GM21526 (cell line): Measurements from ENCODE around the gene FSTL4.

Source experiments
- ATAC-seq: cut with Tn5 transposase; IDR thresholded peaks from one replicate; pipeline ENCODE4 v1.9.1; 2021; ENCODE audit warnings: moderate library complexity; ENCODE audit not compliant: unreplicated experiment, low FRiP score

Gene FSTL4

DNA sequence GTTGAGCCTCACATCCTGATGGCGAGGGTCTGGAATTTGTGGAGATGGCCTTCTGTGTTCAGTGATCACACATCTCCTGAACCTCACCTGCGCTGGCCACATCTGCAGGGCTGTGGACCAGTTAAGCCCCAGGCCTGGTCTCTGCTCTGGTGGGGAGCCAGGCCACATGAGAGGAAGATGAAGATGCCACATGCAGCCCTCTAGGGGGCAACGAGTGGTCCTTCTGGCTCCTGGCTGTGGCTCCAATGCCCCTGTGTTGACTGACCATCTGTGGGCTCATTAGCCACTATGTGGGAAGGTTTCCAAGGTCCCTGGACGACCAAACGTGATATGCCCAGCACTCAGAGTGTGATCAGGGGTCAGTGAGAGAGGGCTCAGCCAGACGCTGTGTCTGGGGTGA is 357.5 kb downstream of the FSTL4 start:
- ATAC-seq, result no peak

- no peak for ATAC-seq
Observed at GRCh38 chr5:133253671-133254070, 358.7 kb downstream of the FSTL4 start.

DNA sequence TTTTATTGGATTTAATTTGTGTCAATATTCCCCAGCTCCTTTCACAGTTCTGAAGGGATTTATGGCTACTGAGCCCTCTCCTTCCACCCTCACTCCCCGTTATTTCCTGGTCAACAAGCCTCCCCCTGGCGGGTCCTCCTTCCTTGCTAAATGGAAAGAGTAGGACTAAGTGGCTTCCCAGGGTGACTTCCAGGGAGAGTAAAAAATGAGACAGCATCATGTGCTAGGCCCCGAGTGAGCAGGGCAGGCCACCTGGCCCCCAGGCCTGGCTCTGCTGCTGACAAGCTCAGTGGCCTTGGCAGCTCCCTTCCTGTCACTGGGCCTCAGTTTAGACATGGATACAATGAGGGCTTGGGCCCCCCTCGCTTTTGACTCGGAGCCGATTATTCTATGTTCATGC is 359.3 kb downstream of the FSTL4 start:
- ATAC-seq, result no peak

- no peak for ATAC-seq
Observed at GRCh38 chr5:133252133-133252480, 360.2 kb downstream of the FSTL4 start.

DNA sequence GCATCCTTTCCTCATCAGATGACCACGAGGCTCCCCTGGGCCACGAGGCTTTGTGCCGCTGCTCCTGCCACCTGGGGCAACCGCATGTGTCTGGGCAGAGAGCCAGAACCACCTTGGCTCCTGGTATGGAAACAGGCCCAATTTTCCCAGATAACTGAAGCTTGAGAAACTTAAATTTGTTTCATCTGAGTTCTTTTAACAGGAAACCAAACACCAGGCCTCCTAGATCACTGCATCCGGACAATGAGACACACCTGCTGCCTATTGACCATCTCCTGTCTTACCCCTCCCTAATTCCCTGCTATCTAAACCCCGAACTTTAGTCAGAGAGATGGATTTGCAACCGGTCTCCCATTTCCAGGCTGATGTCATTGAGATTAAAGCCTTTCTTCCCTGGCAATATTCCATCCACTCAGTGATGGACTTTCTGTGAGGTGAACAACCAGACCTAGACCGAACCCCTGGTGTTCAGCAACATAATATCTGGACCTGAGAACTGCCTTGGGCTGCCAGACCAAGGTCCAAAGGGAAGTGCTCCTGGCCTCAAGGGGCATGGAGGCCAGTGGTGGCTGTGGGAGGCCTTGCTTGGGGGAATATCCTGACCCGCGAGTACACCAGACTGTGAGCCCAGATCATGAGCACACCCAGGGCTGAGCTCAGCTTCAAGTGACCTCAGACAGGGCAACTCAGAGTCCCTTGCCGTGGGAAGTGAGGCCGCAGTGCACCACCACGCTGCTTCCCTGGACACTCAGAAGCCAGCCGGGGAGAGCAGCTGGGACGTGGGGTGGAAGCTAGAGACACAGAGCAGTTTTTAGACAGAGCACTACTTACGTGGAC is 360.8 kb downstream of the FSTL4 start:
- no peak for ATAC-seq

DNA sequence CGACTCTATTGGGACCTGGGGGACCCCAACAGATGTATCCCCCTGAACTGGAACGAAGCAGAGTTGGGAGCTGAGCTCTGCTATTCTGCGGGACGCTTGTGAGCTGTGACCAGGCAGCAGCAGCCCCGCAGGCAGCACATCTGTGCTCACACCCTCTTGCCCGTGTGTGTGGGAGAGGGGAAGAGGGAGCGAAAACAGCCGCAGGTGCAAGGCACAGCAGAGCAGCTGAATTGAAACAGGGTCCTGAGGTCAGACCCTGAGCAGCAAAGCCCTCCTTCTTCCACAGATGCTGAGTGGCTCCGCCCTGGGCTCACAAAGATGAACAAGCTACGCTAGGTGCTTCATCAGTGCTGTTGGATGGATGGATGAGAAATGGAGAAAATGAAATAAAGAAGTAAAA is 361.8 kb downstream of the FSTL4 start:
- no peak for ATAC-seq

DNA sequence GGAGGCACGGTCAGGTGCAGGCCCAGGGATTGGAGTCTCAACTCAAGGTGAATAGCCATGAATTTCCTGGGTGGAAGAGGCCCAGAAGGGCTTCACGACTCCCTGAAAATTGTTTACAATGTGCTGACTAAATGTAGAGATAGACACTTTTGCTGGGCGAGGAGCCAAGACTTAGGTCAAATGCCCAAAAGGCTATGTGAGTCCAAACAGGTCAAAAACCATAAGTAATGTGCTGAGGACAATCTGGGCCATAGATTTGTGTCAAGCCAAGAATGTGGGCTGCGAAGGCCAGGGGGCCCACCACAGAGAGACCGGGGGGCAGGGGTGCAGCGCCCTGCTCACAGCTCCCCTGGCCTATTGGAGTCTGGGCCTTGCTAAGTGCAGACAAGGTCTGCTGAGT is 362.7 kb downstream of the FSTL4 start:
- no peak for ATAC-seq

GRCh38 chr5:133247881-133248624 is 364.3 kb downstream of the FSTL4 start:
- ATAC-seq, result no peak

- no peak for ATAC-seq
Observed at GRCh38 chr5:133247151-133247709, 365.1 kb downstream of the FSTL4 start.

DNA sequence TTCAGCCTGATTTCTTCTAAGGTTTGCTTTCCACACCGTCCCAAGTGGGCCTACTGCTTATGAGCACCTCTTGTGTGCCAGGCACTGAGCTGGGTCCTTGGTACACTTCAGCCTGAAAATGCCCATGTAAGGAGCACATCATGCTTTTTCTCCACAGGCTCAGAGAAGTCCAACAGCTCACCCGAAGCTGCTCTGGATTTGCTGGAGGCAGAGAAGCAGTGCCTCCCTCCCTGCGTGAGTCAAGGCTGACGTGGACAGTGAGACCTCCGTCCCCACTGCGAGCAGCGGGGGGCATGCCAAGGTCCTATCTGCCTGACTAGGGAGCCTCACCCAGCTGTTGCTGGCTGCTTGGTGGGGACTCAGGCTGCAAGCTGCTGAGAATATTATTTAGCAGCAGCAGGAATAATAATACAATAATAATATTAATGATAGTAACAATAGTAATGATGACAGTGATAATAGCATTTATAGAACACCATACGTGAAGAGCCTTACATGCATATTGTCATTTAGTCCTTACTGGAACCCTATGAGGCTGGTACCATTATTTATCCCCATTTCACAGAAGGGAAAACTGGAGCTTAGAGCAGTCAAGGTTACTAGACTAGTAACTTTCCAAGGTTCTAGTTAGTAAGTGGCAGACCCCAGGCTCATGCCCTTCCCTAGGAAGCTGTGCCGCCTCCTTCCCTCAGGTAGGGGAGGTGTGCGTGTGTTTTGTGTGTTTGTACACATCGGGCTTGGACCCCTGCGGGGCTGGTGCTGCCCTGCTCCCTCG is 365.8 kb downstream of the FSTL4 start:
- ATAC-seq, result no peak

DNA sequence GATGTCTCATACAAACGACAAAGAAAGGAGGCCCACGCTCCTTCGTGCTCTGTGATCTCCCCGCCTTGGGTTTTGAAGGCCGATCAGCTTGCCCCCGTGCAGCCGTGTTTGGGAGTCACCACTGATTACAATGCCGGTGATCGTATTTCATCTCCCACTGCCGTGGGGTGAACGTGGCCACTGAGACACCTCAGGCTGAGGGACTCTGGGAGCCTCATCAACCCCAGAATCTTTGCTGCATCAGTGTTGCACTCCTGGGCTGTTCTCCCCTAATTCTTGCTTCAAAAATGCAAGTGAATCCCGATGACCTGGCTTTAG is 366.3 kb downstream of the FSTL4 start:
- ATAC-seq, result no peak

GRCh38 chr5:133245191-133246052 is 366.9 kb downstream of the FSTL4 start:
- ATAC-seq, result no peak

GRCh38 chr5:133244242-133244641 is 368.1 kb downstream of the FSTL4 start:
- peak; percentile 55 for ATAC-seq

DNA sequence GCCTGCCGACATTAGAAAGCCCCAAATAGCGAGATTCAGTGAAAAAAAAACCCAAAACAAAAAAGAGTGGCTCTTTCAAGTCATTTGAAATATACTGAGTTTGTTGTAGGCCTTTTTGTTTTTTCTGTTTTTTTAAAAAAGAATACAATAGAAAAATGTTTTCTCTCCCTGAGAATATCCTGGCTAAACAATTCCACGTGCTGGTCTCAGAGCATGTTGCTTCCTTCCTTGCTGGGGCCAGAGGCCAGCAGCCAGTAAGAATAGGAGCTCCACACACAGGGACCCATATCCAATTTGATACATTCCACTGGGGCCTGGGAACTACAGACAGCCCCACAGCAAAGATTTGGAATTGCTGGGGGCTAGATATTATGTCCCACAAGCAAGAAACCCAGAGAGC is 369.1 kb downstream of the FSTL4 start:
- no peak for ATAC-seq

DNA sequence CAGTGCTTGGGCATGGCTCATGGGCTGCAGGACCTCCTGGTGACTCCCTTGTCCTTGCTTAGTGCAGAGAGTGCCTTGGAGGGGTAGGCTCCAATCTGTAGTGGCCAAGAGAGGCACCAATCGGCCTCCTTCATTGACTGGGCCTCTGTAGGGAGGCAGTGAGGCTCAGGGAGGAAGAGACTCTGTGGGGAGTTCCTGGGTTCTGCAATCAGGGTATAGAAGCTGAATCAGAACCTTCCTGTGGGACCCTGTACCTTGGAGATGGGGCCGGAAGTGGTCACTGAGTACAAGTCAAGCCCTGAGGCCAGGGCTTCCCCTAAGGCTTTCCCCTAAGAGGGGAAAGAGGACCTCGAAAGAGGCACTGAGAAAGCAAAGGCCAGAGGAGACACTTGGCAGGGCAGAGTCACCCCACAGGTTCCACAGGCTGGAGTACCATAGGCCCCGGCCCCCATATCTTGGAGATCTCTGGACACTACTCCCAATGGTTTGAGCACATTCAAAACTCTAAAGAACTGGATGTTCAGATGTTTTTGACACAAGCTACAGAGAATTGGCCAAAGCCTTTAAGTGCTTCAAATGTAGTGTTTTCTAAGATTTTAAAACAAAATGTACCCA is 370.0 kb downstream of the FSTL4 start:
- ATAC-seq, result no peak

DNA sequence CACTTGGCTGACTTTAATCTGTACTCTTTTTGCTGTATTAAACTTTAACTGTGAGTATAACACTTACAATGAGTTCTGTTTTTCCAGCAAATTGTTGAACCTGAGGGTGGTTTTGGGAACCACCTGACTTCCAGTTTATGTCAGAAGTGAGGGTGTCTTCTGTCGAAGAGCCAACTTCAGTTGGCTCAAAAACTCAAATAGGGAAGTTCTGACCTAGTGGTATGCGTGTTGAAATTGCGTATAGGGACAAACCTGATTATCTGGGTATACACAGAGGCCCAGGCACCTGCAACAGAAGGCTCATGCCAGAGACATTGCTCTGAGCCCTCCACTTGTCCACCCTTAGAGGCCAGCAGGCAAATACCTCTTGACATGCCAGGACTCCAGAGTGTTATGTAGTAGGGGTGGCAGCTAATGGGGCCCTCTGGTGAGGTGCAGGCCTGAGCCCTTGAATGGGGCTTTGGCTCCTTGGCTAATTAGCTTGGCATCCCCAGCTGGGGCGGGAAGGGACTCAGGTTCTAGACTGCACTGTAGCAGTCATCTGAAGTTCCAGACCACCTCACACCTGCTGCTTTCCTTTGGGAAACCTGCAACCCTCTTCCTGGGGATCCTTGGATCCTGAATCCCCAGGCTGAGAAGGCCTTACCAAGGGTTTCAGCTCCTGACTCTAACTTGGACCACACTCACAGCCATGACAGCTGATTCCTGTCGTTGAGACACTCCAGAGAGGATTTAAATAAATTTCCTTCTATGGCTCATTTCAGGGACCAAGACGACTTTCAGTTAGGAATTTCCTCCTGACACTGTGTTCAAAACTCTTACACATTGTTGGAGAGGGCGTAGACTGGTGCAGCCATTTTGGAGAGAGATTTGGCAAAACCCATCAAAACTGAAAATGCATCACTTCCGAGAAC is 370.9 kb downstream of the FSTL4 start:
- no peak for ATAC-seq

- ATAC-seq, result peak; percentile 71
Observed at GRCh38 chr5:133240425-133241091, 371.8 kb downstream of the FSTL4 start.
